ENCODE results near the gene AK1.

DNA sequence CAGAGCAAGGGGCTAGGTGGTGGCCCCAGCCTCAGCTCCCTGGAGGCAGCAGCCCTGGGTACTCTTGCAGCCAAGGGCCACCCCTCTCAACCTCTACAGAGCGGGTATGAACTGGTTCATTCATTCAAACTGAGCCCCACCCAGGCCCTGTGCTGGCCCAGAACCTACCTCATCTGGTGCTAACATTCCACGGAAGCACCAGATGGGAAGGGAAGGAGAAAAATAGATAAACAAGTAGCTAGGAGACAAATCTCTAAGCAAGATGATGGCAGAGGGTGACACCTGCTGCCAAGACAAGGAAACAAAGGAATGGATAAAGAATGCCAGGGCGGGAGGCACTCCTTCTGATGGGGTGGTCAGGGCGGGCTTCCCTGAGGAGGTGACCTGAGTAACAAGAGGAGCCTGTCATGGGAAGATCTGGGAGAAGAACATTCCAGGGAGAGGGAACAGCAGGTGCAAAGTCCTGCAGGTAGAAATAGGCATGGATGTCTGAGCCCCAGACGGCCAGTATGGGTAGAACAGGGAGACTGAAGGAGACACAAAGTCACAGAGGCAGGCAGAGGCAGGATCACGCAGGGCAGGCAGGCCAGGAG is 33.2 kb upstream of the AK1 start:
- TF ChIP-seq, protein P1, sequence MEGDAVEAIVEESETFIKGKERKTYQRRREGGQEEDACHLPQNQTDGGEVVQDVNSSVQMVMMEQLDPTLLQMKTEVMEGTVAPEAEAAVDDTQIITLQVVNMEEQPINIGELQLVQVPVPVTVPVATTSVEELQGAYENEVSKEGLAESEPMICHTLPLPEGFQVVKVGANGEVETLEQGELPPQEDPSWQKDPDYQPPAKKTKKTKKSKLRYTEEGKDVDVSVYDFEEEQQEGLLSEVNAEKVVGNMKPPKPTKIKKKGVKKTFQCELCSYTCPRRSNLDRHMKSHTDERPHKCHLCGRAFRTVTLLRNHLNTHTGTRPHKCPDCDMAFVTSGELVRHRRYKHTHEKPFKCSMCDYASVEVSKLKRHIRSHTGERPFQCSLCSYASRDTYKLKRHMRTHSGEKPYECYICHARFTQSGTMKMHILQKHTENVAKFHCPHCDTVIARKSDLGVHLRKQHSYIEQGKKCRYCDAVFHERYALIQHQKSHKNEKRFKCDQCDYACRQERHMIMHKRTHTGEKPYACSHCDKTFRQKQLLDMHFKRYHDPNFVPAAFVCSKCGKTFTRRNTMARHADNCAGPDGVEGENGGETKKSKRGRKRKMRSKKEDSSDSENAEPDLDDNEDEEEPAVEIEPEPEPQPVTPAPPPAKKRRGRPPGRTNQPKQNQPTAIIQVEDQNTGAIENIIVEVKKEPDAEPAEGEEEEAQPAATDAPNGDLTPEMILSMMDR (IDR thresholded peaks at IDR 0.05 in 2 of 3, conservative IDR thresholded peaks at IDR 0.05 in 1 of 3; ENCODE audit: control insufficient read depth in 2 of 3, extremely low read depth in 1 of 3, insufficient read depth in 1 of 3, low read depth in 3 of 3, low read length in 3 of 3): peak; percentile 20 to 49 (median 33); a peak in 4 of 6 replicates
- TF ChIP-seq TAF1 (IDR thresholded peaks at IDR 0.05; ENCODE audit: borderline replicate concordance, low read depth, low read length): no peak
- TF ChIP-seq ATF2 (IDR thresholded peaks at IDR 0.05; ENCODE audit: low read length): no peak
- no peak for TF ChIP-seq EZH2 (IDR thresholded peaks at IDR 0.05; ENCODE audit: borderline replicate concordance, control insufficient read depth, low read depth, low read length)
- TF ChIP-seq SP1 (IDR thresholded peaks at IDR 0.05; ENCODE audit: low read depth, low read length): no peak

All from GM12878 (cell line).